IMR-90 (cell line): ENCODE measurements around the gene SIGLEC14. TPM values are rescaled to one million over a fixed set of nuclear protein-coding genes. Genes with fewer than 3 reads are reported as not detected.

Experiments
- ATAC-seq: fragments of 200-7000 bp; cut with Tn5 transposase; 2 replicates; pipeline ENCODE4 v1.9.1; 2020; ENCODE audit warnings: low read depth, mild to moderate bottlenecking, moderate library complexity
- BruUV-seq: library from RNA; stranded (reverse); fragments of 400-500 nt; replicated peaks from 2 replicates; lab custom pipeline; 2021; lab: Mats Ljungman, UMichigan
- CTCF ChIA-PET: fragments of 300-600 bp; formaldehyde crosslinking; extraction: SDS; loops from one replicate; lab custom pipeline; 2021; ENCODE audit warnings: antibody characterized with exemption; lab: Yijun Ruan, JAX
- POLR2A ChIA-PET: fragments of 300-600 bp; sonication (Branson Sonifier 250); formaldehyde crosslinking; loops from one replicate; lab custom pipeline; 2022; ENCODE audit warnings: antibody characterized with exemption; ENCODE audit not compliant: unreplicated experiment; lab: Charles Lee
- DNase-seq: peaks from one replicate; pipeline ENCODE4 v3.0.0; 2013
- H2AFZ ChIP-seq: replicated peaks from 2 replicates; pipeline ENCODE3; 2013; ENCODE audit warnings: low read length, mild to moderate bottlenecking; ENCODE audit not compliant: poor library complexity
- H2AK5ac ChIP-seq: 2 replicates; pipeline ENCODE4 v1.6.1; 2013; ENCODE audit warnings: low read depth, low read length, inconsistent platforms
- H2AK9ac ChIP-seq: replicated peaks from 2 replicates; pipeline ENCODE3; 2013; ENCODE audit warnings: mild to moderate bottlenecking, low read depth, low read length, moderate library complexity; ENCODE audit not compliant: poor library complexity
- H2BK120ac ChIP-seq: 2 replicates; pipeline ENCODE4 v1.6.1; 2013; ENCODE audit warnings: low read depth, low read length, inconsistent platforms
- H2BK15ac ChIP-seq: 3 replicates; pipeline ENCODE4 v1.6.1; 2013; ENCODE audit warnings: low read depth, low read length, inconsistent platforms
- H2BK20ac ChIP-seq: 2 replicates; pipeline ENCODE4 v1.6.1; 2013; ENCODE audit warnings: low read depth, mild to moderate bottlenecking, inconsistent platforms, low read length, moderate library complexity
- H2BK5ac ChIP-seq: 2 replicates; pipeline ENCODE4 v1.6.1; 2013; ENCODE audit warnings: mild to moderate bottlenecking, low read depth, low read length, inconsistent platforms; ENCODE audit not compliant: poor library complexity, severe bottlenecking
- H3K14ac ChIP-seq: replicated peaks from 2 replicates; pipeline ENCODE4 v1.6.1; 2013; ENCODE audit warnings: low read depth, low read length, inconsistent platforms
- H3K18ac ChIP-seq: 2 replicates; pipeline ENCODE4 v1.6.1; 2013; ENCODE audit warnings: low read depth, low read length, control low read depth
- H3K23ac ChIP-seq: 2 replicates; pipeline ENCODE4 v1.6.1; 2013; ENCODE audit warnings: low read depth, low read length, inconsistent platforms
- H3K27ac ChIP-seq: 2 replicates; pipeline ENCODE4 v1.5.1; 2013; ENCODE audit warnings: mild to moderate bottlenecking, control low read depth, low read length; ENCODE audit not compliant: insufficient read depth
- H3K27me3 ChIP-seq: 2 replicates; pipeline ENCODE4 v1.6.1; 2013; ENCODE audit warnings: low read length; ENCODE audit not compliant: control insufficient read depth, insufficient read depth
- H3K36me3 ChIP-seq: 2 replicates; pipeline ENCODE4 v1.6.1; 2013; ENCODE audit warnings: low read length, mixed read lengths; ENCODE audit not compliant: control insufficient read depth, insufficient read depth
- H3K4ac ChIP-seq: 2 replicates; pipeline ENCODE4 v1.6.1; 2013; ENCODE audit warnings: low read depth, low read length, inconsistent platforms
- H3K4me1 ChIP-seq: 2 replicates; pipeline ENCODE4 v1.6.1; 2013; ENCODE audit warnings: low read length, mixed read lengths; ENCODE audit not compliant: control insufficient read depth, insufficient read depth
- H3K4me2 ChIP-seq: 2 replicates; pipeline ENCODE4 v1.6.1; 2013; ENCODE audit warnings: low read depth, mild to moderate bottlenecking, control low read depth, low read length, moderate library complexity
- H3K4me3 ChIP-seq: 2 replicates; pipeline ENCODE4 v1.5.1; 2013; ENCODE audit warnings: low read depth, mild to moderate bottlenecking, control low read depth, low read length, moderate library complexity; ENCODE audit not compliant: insufficient read depth
- H3K56ac ChIP-seq: 2 replicates; pipeline ENCODE4 v1.6.1; 2013; ENCODE audit warnings: low read length, inconsistent platforms; ENCODE audit not compliant: insufficient read depth; ENCODE audit errors: extremely low read depth
- H3K79me1 ChIP-seq, 2 experiments: 2 replicates each; pipeline ENCODE4 v1.6.1; 2013; ENCODE audit warnings: low read length in 2 of 2, inconsistent platforms in 1 of 2, low read depth in 1 of 2
- H3K9ac ChIP-seq: 2 replicates; pipeline ENCODE4 v1.6.1; 2013; ENCODE audit warnings: low read depth, low read length, control low read depth
- H3K9me1 ChIP-seq: 2 replicates; pipeline ENCODE4 v1.6.1; 2013; ENCODE audit warnings: low read length, inconsistent platforms; ENCODE audit not compliant: insufficient read depth
- H3K9me3 ChIP-seq: 2 replicates; pipeline ENCODE4 v1.6.1; 2013; ENCODE audit warnings: low read length; ENCODE audit not compliant: control insufficient read depth, insufficient read depth
- H4K20me1 ChIP-seq: 2 replicates; pipeline ENCODE4 v1.6.1; 2013; ENCODE audit warnings: low read length, inconsistent platforms; ENCODE audit not compliant: insufficient read depth
- H4K5ac ChIP-seq: 2 replicates; pipeline ENCODE4 v1.6.1; 2013; ENCODE audit warnings: mild to moderate bottlenecking, low read depth, low read length, control low read depth
- H4K8ac ChIP-seq, 2 experiments: 2 replicates each; pipeline ENCODE4 v1.6.1; 2013; ENCODE audit warnings: low read depth in 2 of 2, low read length in 2 of 2, control low read depth in 1 of 2, inconsistent platforms in 1 of 2
- H4K91ac ChIP-seq: 2 replicates; pipeline ENCODE4 v1.6.1; 2013; ENCODE audit warnings: low read depth, low read length, inconsistent platforms; ENCODE audit not compliant: insufficient read depth
- FOS ChIP-seq: fragments of 150-350 bp; IDR thresholded peaks from 2 replicates; pipeline ENCODE4 v1.6.1; 2016; ENCODE audit warnings: low read depth, low read length
- MAFK ChIP-seq: IDR thresholded peaks from 2 replicates; pipeline ENCODE4 v1.6.1; 2012; ENCODE audit warnings: low read depth, low read length, improper control_type of control experiment
- NFE2L2 ChIP-seq: fragments of 150-350 bp; IDR thresholded peaks from 2 replicates; pipeline ENCODE4 v1.6.1; 2016; ENCODE audit warnings: low read depth, mild to moderate bottlenecking, low read length
- RCOR1 ChIP-seq: IDR thresholded peaks from 2 replicates; pipeline ENCODE4 v1.6.1; 2012; ENCODE audit warnings: mild to moderate bottlenecking, low read length, improper control_type of control experiment; ENCODE audit not compliant: insufficient replicate concordance
- WGBS, 2 experiments: methylation state at CpG; one replicate each; pipeline versions ENCODE4 v1.1.5 to v1.1.7; 2013; ENCODE audit warnings: missing lambda C conversion rate in 2 of 2; ENCODE audit not compliant: insufficient read length in 1 of 2; ENCODE audit errors: extremely low coverage in 2 of 2; 5-methylcytosine and 5-hydroxymethylcytosine counted together
- dilution Hi-C: fragments of 300-500 bp; cut with HindIII; formaldehyde crosslinking; loops from one replicate; pipeline ENCODE4 v1.14.3; 2018; ENCODE audit warnings: low sequenced_read_pairs; ENCODE audit not compliant: unreplicated experiment
- in situ Hi-C: fragments of 300-500 bp; cut with MboI; formaldehyde crosslinking; loops from 3 replicates; pipeline ENCODE4 v1.14.3; 2019; ENCODE audit warnings: low sequenced_read_pairs, inconsistent platforms, mixed read lengths
- intact Hi-C: fragments of 100-400 bp; cut with micrococcal nuclease; formaldehyde crosslinking; loops from 2 replicates; pipeline ENCODE4 v1.10.0; 2022
- polyA plus RNA-seq, 3 experiments: library from polyadenylated mRNA; depleted of rRNA; stranded (reverse); fragments of >200 nt; gene quantifications; 2 replicates each; pipeline ENCODE4 v1.2.3, GENCODE V29; 2012; ENCODE audit warnings: low replicate concordance in 1 of 3
- total RNA-seq: library from RNA; depleted of rRNA; stranded (reverse); fragments of >200 nt; gene quantifications from 2 replicates; pipeline ENCODE4 v1.2.3, GENCODE V29; 2012

SIGLEC14 gene
- total and polyA plus RNA-seq, 2 of the 4 experiments (the other 2 are of a cell fraction): not detected

DNA sequence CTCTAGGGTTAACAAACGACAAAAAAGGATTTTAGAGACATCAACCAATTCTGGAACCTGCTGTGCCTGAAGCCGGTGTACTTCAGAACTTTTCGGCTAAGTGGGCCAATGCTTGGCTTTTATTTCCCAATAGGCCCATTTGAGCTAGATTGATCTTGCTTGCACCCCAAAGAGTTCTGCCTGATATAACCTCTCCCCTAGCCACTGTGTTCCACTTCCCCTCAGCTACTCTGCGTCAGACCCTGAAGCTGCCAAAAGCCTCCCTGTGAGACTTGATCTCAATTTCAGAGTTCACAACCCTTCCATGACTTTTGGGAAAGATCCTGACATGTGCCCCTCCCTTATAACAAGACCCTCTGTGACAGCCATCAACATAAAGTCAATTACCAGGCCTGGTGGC, 5.6 kb upstream of the SIGLEC14 start:
- H3K4ac ChIP-seq: no peak overlapping the region
- no peaks in the 10 kb centered on the region for H3K9me1 ChIP-seq
- H3K18ac ChIP-seq: no peak overlapping the region
- peak overlapping the region; percentile 72 for H2AK9ac ChIP-seq
- H4K8ac ChIP-seq: no peak overlapping the region
- WGBS, 2 experiments: 36% methylated on average over 2 of the region's 4 CpGs; no CpG with 5 or more reads in 1 of the 2 experiments
- in situ Hi-C loops (no loop called here), dilution Hi-C loops (no loop called here), intact Hi-C loops (no loop called here)
- no peak overlapping the region for H2BK120ac ChIP-seq
- H3K79me1 ChIP-seq: no peaks in the 10 kb centered on the region
- H3K23ac ChIP-seq: no peak overlapping the region
- ChIA-PET POLR2A (no interaction called here), CTCF (no interaction called here)
- H3K27me3 ChIP-seq: no peaks in the 10 kb centered on the region
- H3K56ac ChIP-seq: no peak overlapping the region
- H3K4me2 ChIP-seq: no peak overlapping the region
- no peak overlapping the region for H4K91ac ChIP-seq
- DNase-seq: no peak
- H2AFZ ChIP-seq: no peak overlapping the region
- no peak overlapping the region for H3K27ac ChIP-seq
- no TSS peak for BruUV-seq
- H3K9me3 ChIP-seq: no peaks in the 10 kb centered on the region
- H4K5ac ChIP-seq: no peak overlapping the region
- TF ChIP-seq NFE2L2 (no peak), MAFK (no peak), RCOR1 (no peak), FOS (no peak)
- no peak overlapping the region for H2BK15ac ChIP-seq
- H3K4me1 ChIP-seq: no peaks in the 10 kb centered on the region
- no peaks in the 10 kb centered on the region for H4K20me1 ChIP-seq
- H2BK5ac ChIP-seq: no peak overlapping the region
- no peaks in the 10 kb centered on the region for H3K36me3 ChIP-seq
- H2BK20ac ChIP-seq: no peak overlapping the region
- H2AK5ac ChIP-seq: no peak overlapping the region
- H3K4me3 ChIP-seq: no peak overlapping the region
- no peak for ATAC-seq
- no peak overlapping the region for H3K14ac ChIP-seq
- no peak overlapping the region for H3K9ac ChIP-seq
